Stimulated activated CD4-positive, alpha-beta T cell treated with anti-CD3 and anti-CD28 coated beads, Interleukin-2, amount 100 ng/mL, for 4 hours (primary cell): ENCODE data around the gene OR5M11.
"Not testable (repeated sequence)": the region's sequence is repeated elsewhere in the genome, so short reads cannot be mapped to it uniquely, and the experiment has no call there.

ENCODE experiments used
- DNase-seq: peaks from one replicate; pipeline ENCODE4 v3.0.0-alpha.2; 2020; ENCODE audit warnings: low read depth

The OR5M11 gene

GRCh38 chr11:56543157-56543556 lies at the start of gene OR5M11:
TSS of gene OR5M11 (minus strand) at chr11:56543257. CDS start at chr11:56543257, 0 bp downstream.
- no peak for DNase-seq

- not testable (repeated sequence) for DNase-seq
Measured at GRCh38 chr11:56592088-56592717, 49.1 kb upstream of the OR5M11 start.

GRCh38 chr11:56577621-56578020 lies 34.6 kb upstream of the OR5M11 start, which contains the start of gene OR5M10:
TSS of gene OR5M10 (minus strand) at chr11:56577721. CDS start at chr11:56577721, 0 bp downstream.
- no peak for DNase-seq

GRCh38 chr11:56558574-56558973 lies 15.5 kb upstream of the OR5M11 start:
- DNase-seq: no peak

- not testable (repeated sequence) for DNase-seq
Measured at GRCh38 chr11:56554691-56555090, 11.6 kb upstream of the OR5M11 start.

GRCh38 chr11:56545531-56545930 lies 2.5 kb upstream of the OR5M11 start:
- DNase-seq: no peak

GRCh38 chr11:56543739-56544138 lies 682 bp upstream of the OR5M11 start:
- DNase-seq: no peak

GRCh38 chr11:56533054-56533740 lies 9.9 kb downstream of the OR5M11 start:
- no peak for DNase-seq

GRCh38 chr11:56531856-56532255 lies 11.2 kb downstream of the OR5M11 start:
- no peak for DNase-seq

- no peak for DNase-seq
Measured at GRCh38 chr11:56522008-56522407, 21.0 kb downstream of the OR5M11 start.

GRCh38 chr11:56513280-56513679 lies 29.8 kb downstream of the OR5M11 start:
- no peak for DNase-seq

- no peak for DNase-seq
Measured at GRCh38 chr11:56509439-56509838, 33.6 kb downstream of the OR5M11 start.

- no peak for DNase-seq
Measured at GRCh38 chr11:56497010-56497409, 46.0 kb downstream of the OR5M11 start.

GRCh38 chr11:56495117-56495516 lies 47.9 kb downstream of the OR5M11 start:
- DNase-seq: no peak
